Activated naive CD4-positive, alpha-beta T cell (primary cell): ENCODE data around the gene KIF27.
"Not testable (repeated sequence)": the region's sequence is repeated elsewhere in the genome, so short reads cannot be mapped to it uniquely, and the experiment has no call there.

Experiments used
- DNase-seq, 4 experiments: peaks; one replicate each; lab custom pipeline; 2025; lab: John Stamatoyannopoulos, UW

Gene KIF27

GRCh38 chr9:83930881-83931280 is 9.6 kb upstream of the KIF27 start:
- no peak for DNase-seq

- DNase-seq = no peak
Observed at GRCh38 chr9:83927591-83927990, 6.4 kb upstream of the KIF27 start.

DNA sequence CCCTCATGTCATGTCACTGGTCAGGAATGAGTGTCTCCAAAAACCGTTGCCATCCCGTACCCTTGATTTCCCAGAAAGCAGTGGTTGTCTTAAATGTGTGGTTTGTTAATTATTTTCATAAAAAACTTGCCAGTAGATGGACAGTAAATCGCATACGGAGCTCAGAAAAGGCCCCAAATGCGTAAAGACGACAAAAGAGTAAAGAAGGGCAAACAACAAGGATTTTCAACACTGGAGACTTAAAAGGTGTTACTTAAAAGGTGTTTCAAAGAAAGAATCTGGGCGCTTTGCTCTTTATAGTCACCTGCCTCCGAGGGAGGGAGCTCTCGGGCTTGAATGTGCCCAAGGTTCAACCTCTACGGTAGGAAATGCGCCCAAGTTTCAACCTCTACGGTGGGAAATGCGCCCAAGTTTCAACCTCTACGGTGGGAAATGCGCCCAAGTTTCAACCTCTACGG is 734 bp downstream of the KIF27 start:
- DNase-seq = peak in 1 of 4 experiments; percentile 62

DNA sequence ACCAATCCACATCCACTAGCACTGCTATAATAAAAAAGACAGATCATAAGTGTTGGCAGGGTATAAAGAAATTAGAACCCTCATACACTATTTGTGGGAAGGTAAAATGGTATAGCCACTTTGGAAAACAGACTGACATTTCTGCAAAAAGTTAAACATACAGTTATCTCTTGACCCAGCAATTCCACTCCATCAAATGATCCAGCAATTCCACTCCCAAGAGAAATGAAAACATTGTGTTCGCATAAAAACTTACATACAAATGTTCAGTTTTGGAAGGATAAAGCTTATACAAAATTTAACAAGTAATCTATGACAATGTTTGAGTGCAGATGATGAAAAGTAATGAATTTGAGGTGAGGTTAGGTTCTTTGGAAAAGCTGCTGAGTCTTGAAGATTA is 2.1 kb downstream of the KIF27 start:
- no peak for DNase-seq

DNA sequence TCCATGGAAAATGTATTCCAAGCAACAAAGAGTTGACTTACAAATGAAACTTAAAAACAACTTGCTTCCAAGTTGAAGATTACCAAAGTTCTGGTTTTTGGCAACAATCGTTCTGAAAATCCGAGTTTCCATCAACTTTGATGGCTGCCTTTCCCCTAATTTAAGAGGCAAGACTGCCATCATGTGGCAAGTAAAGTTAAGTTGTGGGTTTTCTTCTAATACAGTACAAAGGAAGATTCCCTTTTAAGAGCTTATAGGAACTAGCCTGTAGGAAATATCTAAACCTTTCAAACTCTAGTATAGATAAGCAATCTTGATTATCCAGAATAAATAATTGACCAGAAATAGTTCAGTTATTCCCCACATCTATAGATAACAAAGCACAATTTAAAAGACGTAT is 9.0 kb downstream of the KIF27 start:
- DNase-seq = not testable (repeated sequence)

DNA sequence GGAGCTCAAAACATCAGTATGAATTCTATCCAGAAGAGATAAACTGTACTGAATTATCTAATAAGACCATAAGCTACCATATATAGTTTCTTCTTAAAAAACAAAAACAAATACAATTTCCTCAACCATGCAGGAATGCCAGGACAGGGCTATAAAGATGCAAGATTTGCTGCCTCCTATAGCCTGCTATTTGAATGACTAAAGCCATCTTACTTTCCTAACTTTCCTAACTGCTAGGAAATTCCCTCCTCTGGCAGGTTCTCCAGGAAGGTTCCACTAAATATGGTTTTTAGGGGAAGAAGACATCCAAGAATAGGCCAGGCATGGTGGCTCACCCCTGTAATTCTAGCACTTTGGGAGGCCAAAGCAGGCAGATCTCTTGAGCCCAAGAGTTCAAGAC is 15.1 kb downstream of the KIF27 start:
- no peak for DNase-seq

DNA sequence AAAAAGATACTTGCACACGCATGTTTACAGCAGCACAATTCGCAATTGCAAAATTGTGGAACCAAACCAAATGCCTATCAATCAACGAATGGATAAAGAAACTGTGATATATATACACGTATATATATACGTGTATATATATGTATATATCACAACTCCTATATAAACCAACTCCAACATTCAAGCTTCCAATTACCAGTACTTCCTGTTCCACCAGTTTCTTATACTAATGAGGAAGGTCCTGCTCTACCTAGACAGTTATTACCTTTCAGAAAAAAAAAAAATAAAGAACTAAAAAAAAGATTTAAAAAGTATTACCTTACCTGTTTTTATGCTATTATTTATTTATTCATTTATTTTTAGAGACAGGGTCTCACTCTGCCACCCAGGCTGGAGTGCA is 20.6 kb downstream of the KIF27 start:
- not testable (repeated sequence) for DNase-seq

DNA sequence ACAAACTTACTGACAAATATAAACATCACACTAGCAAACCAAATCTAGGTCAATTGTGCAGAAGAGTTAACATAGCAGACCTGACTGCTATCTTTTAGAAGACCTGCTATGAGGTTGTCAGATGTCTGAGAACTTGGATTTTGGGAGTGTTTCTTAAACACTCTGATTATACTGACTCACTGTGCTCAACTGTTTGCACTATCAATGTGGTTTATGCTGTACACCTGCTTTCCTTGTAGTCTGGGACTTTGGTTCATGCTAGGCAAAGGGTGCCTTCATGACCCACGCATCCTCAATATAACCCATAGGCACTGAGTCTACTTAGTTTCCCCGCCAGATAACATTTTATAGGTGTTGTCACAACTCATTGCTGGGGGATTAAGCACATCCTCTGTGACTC is 26.9 kb downstream of the KIF27 start:
- not testable (repeated sequence) for DNase-seq

DNA sequence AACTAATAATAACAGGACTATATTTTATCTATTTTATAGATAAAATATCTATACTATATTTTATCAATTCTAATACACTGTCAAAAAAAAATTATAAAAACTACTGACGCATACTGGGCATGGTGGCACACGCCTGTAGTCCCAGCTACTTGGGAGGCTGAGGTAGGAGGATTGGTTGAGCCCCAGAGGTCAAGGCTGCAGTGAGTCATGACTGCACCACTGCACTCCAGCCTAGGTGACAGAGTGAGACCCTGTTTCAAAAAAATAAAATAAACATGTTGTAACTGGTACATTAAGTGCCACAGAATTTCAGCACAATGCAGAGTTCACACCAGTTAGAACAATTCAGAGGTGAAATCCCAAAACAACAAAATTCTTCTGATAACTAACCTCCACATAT is 34.7 kb downstream of the KIF27 start:
- not testable (repeated sequence) for DNase-seq

- not testable (repeated sequence) for DNase-seq
Observed at GRCh38 chr9:83885559-83886240, 35.5 kb downstream of the KIF27 start.

DNA sequence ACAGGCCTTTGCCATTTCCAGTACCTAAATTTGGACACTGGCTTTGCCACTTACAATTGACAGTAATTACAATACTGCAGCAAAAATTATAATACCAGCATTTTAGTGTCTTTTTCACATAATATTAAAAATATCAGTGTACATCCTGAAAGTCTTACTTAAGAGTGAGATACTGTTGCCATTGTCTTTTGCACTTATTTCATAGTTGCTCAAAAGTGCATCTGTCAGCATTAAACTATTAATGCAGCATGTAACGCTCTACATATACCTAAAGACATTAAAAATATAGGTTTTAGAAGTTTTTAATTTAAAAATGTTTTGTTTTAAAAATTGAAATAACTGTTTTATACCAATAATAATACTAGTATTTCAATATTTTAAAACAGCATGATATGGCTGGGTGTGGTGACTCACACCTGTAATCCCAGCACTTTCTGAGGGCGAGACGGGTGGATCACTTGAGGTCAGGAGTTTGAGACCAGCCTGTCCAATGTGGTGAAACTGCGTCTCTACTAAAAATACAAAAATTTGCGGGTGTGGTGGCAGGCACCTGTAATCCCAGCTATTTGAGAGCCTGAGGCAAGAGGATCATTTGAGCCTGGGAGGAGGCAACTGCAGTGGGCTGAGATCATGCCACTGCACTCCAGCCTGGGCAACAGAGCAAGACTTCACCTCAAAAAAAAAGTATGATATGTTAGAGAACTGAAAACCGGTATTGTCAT is 39.4 kb downstream of the KIF27 start:
- DNase-seq = not testable (repeated sequence)

DNA sequence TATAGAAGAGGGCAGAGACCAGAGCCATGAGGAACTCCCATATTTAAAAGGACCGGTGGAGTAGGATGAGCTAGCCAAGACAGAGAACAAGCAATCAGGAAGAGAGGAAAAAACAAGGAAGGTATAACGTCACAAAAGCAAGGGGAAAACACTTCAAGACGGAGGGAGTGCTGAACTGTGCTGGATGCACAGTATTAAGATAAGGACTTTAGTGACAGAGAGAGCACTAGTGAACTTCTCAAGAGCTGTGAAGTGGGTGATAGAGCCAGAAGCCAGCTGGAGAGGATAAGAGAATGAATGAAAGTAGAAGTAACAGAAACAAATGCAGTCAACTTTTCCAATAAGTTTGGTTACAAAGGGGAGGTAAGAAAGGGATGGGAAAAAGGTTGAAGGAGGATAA is 45.7 kb downstream of the KIF27 start:
- not testable (repeated sequence) for DNase-seq

DNA sequence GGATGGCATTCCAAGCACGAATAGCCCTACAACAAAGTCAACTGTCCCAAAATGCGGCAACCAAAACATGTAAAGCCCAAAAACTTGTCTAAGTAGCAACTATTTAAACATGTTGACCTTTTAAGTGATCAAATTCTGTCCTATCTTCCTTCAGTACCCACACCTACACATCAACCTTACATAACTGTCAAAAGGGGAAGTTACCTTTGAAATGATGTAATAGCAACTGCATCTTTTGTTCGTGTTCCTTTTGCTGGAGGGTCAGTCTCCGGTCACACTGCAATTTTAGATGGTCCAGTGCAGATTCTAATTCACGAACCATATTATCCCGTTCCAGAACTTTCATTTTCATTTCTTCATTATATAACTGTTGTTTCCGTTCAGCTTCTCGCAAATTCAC is 71.3 kb downstream of the KIF27 start:
- DNase-seq = not testable (repeated sequence)

DNA sequence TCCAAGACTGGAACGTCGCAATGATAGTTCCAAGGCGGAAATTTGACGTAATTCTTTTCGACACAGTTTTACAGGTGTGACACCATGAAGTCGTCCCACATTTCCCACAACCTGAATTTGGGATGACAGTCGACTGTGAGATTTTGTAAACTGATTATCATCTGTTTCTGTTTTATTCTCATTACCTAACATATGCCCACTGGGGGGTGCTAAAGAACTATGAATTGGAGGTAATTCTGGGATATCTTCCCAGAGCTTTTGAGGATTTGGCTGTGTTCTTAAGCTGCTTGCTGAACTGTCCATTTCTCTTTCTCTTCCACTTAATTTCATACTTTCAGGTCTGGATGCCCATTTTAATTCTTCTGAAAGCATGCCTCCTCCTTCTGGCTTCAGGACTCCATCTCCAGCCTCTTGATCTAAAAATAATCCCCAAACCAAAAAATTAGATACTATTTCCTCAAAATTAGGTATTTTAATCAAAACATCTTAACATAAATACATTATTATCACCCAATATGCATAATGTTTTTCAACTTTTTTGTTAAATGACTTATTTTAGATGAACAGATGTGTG is 84.1 kb downstream of the KIF27 start:
- not testable (repeated sequence) for DNase-seq

- DNase-seq = not testable (repeated sequence)
Observed at GRCh38 chr9:83830426-83831071, 90.7 kb downstream of the KIF27 start.

GRCh38 chr9:83824986-83825623 is 96.1 kb downstream of the KIF27 start:
- DNase-seq = not testable (repeated sequence)

GRCh38 chr9:83817356-83818278 is 103.6 kb downstream of the KIF27 start, which contains the start of gene GKAP1:
Gene GKAP1, minus strand, starts transcription at chr9:83817769. Its CDS starts 11,252 bp downstream, at chr9:83806517.
- DNase-seq = peak; percentile 16 to 84 (median 54)

DNA sequence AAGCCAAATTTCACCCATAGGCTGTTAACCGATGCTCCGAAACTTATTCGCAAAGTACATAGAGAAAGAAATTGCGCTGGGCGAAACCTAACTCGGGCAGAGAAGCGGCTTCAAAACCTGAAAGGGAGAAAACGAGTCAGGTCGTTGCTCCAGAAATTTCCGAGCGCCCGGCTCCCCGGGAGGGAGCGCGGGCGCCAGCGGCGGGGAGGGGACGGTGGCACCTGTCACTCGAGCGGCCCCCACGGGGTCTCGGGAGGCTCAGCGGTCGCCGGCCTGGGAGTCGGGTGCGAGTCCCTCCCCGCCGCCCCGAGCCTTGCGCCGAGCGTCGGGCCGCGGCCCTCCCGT is 104.2 kb downstream of the KIF27 start:
- DNase-seq = peak in 3 of 4 experiments; percentile 2 to 39 (median 28)

DNA sequence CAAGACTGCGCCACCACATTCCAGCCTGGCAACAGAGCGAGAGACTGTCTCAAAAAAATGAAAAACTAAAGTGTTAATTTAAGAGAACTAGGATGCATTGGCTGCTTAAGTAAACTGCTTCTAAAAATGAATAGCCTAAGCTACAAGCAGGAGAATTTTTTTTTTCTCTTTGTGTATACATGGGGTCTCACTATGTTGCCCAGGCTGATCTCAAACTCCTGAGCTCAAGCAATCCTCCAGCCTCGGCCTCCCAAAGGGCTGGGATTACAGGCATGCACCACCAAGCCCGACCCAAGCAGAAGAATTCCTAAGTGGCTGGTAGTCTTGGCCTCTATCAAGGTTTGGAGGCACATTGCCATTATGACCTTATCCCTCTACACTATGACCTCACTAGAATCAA is 106.1 kb downstream of the KIF27 start:
- not testable (repeated sequence) for DNase-seq

GRCh38 chr9:83809213-83809612 is 112.0 kb downstream of the KIF27 start:
- not testable (repeated sequence) for DNase-seq

- not testable (repeated sequence) for DNase-seq
Observed at GRCh38 chr9:83804454-83804853, 116.8 kb downstream of the KIF27 start.
